ENCODE data around the gene L3MBTL3. TPM values are rescaled to one million over a fixed set of nuclear protein-coding genes. Genes with fewer than 3 reads are reported as not detected.
"Not testable (repeated sequence)": the region's sequence is repeated elsewhere in the genome, so short reads cannot be mapped to it uniquely, and the experiment has no call there.

The L3MBTL3 gene
- total and polyA plus RNA-seq, 9 donors = 6.5 to 17.9 (median 13.5) TPM

DNA sequence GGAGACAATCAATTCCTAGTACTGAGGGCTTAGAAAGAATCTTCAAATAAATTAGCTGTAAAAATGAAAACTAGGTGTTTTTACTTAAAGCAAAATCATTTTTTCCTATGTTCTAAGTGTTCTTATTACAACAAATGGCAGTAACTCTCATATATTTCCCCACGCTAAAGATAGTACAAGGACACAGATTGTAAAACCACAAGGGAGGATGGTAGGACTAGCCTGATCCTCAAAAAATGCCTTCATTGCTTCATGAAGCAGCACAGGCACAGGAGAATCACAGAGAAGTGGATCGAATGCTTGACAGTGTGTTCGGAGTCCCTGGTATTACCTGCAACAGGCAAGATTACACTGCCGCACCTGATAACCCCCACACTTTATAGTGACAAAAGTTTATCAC, 145.9 kb downstream of the L3MBTL3 start:
- intact Hi-C loops (cut with DNase I) = no loop called here
- DNase-seq = no peak
- H3K9me3 ChIP-seq = no peaks in the 10 kb centered on the region
- TF ChIP-seq EP300 (IDR thresholded peaks at IDR 0.05) = no peak
- TF ChIP-seq, protein P1, sequence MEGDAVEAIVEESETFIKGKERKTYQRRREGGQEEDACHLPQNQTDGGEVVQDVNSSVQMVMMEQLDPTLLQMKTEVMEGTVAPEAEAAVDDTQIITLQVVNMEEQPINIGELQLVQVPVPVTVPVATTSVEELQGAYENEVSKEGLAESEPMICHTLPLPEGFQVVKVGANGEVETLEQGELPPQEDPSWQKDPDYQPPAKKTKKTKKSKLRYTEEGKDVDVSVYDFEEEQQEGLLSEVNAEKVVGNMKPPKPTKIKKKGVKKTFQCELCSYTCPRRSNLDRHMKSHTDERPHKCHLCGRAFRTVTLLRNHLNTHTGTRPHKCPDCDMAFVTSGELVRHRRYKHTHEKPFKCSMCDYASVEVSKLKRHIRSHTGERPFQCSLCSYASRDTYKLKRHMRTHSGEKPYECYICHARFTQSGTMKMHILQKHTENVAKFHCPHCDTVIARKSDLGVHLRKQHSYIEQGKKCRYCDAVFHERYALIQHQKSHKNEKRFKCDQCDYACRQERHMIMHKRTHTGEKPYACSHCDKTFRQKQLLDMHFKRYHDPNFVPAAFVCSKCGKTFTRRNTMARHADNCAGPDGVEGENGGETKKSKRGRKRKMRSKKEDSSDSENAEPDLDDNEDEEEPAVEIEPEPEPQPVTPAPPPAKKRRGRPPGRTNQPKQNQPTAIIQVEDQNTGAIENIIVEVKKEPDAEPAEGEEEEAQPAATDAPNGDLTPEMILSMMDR (IDR thresholded peaks at IDR 0.05) = no peak
- no peak for TF ChIP-seq POLR2A (IDR thresholded peaks at IDR 0.05)
- H3K27me3 ChIP-seq = no peaks in the 10 kb centered on the region
- H3K4me3 ChIP-seq = no peak overlapping the region
- no peaks in the 10 kb centered on the region for H3K36me3 ChIP-seq
- H3K4me1 ChIP-seq (ENCODE audit: insufficient read depth) = no peaks in the 10 kb centered on the region
- no peak overlapping the region for H3K27ac ChIP-seq
- 69 to 85% (median 75%) methylated on average over 4 of the region's 4 CpGs for WGBS, 3 donors

DNA sequence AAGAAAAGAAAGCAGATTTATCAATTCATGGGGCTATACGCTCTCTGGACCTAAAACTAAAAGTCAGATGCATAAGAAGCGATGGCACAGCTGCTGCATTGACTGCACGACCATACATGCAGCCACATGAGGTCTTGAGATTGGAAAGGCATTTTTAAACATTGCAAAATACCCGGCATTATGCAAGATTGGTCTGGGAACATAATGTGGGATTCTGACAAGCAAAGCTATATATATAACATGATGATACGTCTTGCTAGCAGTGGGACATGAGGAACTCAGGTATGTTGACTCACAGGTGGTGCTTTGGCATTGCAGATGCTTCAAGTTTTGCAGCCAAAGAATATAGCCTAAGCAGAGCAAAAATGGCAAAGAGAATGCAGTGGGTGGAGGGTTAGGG, 149.3 kb downstream of the L3MBTL3 start:
- no peak overlapping the region for H3K4me3 ChIP-seq
- TF ChIP-seq EP300 (IDR thresholded peaks at IDR 0.05) = no peak
- TF ChIP-seq, protein P1 (IDR thresholded peaks at IDR 0.05) = no peak
- no peak for TF ChIP-seq POLR2A (IDR thresholded peaks at IDR 0.05)
- H3K27me3 ChIP-seq = no peaks in the 10 kb centered on the region
- no peaks in the 10 kb centered on the region for H3K9me3 ChIP-seq
- WGBS, 3 donors = 64 to 78% (median 74%) methylated on average over 5 of the region's 5 CpGs
- no peaks in the 10 kb centered on the region for H3K36me3 ChIP-seq
- H3K27ac ChIP-seq = no peak overlapping the region
- intact Hi-C loops (cut with DNase I) = no loop called here
- no peaks in the 10 kb centered on the region for H3K4me1 ChIP-seq (ENCODE audit: insufficient read depth)
- no peak for DNase-seq

DNA sequence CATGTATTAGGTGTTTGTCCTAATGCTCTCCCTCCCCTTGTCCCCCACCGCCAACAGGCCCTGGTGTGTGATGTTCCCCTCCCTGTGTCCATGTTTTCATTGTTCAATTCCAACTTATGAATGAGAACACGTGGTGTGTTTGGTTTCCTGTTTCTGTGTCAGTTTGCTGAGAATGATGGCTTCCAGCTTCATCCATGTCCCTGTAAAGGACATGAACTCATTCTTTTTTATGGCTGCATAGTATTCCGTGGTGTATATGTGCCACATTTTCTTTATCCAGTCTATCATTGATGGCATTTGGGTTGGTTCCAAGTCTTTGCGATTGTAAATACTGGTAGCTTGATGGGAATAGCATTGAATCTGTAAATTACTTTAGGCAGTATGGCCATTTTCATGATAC, 151.8 kb downstream of the L3MBTL3 start:
- H3K9me3 ChIP-seq; H3K27ac ChIP-seq; H3K4me3 ChIP-seq; intact Hi-C loops (cut with DNase I); DNase-seq; H3K4me1 ChIP-seq (ENCODE audit: insufficient read depth); H3K36me3 ChIP-seq; H3K27me3 ChIP-seq: not testable (repeated sequence)
- WGBS, 3 donors = 90 to 95% (median 91%) methylated on average over 4 of the region's 4 CpGs

DNA sequence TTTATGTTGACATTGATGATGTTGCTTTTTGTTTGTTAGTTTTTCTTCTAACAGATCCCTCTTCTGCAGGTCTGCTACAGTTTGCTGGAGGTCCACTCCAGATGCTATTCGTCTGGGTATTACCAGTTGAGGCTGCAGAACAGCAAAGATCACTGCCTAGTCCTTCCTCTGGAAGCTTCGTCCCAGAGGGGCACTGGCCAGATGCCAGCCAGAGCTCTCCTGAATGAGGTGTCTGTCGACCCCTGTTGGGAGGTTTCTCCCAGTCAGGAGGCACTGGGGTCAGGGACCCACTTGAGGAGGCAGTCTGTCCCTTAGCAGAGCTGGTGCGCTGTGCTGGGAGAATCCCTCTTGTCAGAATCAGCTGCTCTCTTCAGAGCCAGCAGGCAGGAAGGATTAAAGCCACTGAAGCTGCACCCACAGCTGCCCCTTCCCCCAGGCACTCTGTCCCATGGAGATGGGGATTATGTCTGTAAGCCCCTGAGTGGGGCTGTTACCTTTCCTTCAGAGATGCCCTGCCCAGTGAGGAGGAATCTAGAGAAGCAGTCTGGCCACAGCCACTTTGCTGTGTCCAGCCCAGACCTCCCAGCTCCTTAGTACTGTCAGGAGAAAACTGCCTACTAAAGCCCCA, 155.1 kb downstream of the L3MBTL3 start:
- H3K36me3 ChIP-seq; H3K27me3 ChIP-seq; H3K4me1 ChIP-seq (ENCODE audit: insufficient read depth); H3K4me3 ChIP-seq; DNase-seq; H3K27ac ChIP-seq; H3K9me3 ChIP-seq; intact Hi-C loops (cut with DNase I): not testable (repeated sequence)
- WGBS, 3 donors = 75 to 95% (median 77%) methylated on average over 3 to 4 of the region's 4 CpGs

DNA sequence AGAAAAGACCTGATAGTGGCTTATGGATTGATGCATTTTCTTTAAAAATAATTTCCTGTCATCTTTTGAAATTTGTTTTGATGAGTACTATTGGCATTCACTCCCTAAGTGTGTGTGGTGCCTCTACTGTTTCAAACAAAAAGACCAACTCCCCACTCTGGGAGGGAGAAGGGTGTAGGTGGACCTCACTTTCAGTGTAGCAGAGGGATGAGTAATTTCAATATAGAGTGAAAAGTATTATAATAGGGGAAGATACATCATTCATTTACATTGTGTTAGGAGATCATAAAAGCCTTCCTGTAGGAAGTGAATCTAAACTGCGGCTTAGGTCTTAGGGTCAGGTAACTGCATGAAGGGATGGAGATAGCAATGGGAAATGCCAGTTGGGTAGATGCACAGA, 158.0 kb downstream of the L3MBTL3 start:
- DNase-seq = no peak
- intact Hi-C loops (cut with DNase I) = no loop called here

More for the DNA sequence above, 158.0 kb downstream of the L3MBTL3 start:
- Histone ChIP-seq H3K36me3 (no peaks in the 10 kb centered on the region), H3K4me1 (ENCODE audit: insufficient read depth) (no peaks in the 10 kb centered on the region), H3K9me3 (no peaks in the 10 kb centered on the region), H3K4me3 (no peak overlapping the region), H3K27me3 (no peaks in the 10 kb centered on the region), H3K27ac (no peak overlapping the region)
- TF ChIP-seq POLR2A (IDR thresholded peaks at IDR 0.05) (no peak), EP300 (IDR thresholded peaks at IDR 0.05) (no peak)
- TF ChIP-seq, protein P1 (IDR thresholded peaks at IDR 0.05) = no peak
- 92 to 98% (median 95%) methylated on average over 1 of the region's 1 CpG for WGBS, 3 donors
